Stimulated activated naive CD8-positive, alpha-beta T cell treated with anti-CD3 and anti-CD28 coated beads, Interleukin-15, Interleukin-2, amounts not matched to agents 100 U/mL and 50 U/mL, for 24 hours (primary cell): ENCODE data around the gene ANGPTL5.
"Not testable (repeated sequence)": the region's sequence is repeated elsewhere in the genome, so short reads cannot be mapped to it uniquely, and the experiment has no call there.

Source experiments
- ATAC-seq: fragments of 150-1000 bp; cut with Tn5 transposase; one replicate; pipeline ENCODE4 v1.10.0; 2021
- DNase-seq: peaks from one replicate; pipeline ENCODE4 v3.0.0; 2021

The ANGPTL5 gene

GRCh38 chr11:101885631-101886030, 30.7 kb downstream of the ANGPTL5 start:
- ATAC-seq (no peak), DNase-seq (no peak)

- no peak for ATAC-seq
- no peak for DNase-seq
Observed at GRCh38 chr11:101881586-101881985, 34.7 kb downstream of the ANGPTL5 start.

GRCh38 chr11:101880222-101880621, 36.1 kb downstream of the ANGPTL5 start:
- DNase-seq (no peak), ATAC-seq (no peak)

GRCh38 chr11:101872171-101872882, 44.0 kb downstream of the ANGPTL5 start:
- ATAC-seq = no peak
- no peak for DNase-seq

- no peak for DNase-seq
- ATAC-seq = no peak
Observed at GRCh38 chr11:101870510-101870909, 45.8 kb downstream of the ANGPTL5 start.

GRCh38 chr11:101867951-101868350, 48.4 kb downstream of the ANGPTL5 start:
- DNase-seq = no peak
- ATAC-seq = no peak

GRCh38 chr11:101866619-101867491, 49.5 kb downstream of the ANGPTL5 start:
- DNase-seq = no peak
- no peak for ATAC-seq

- DNase-seq (no peak), ATAC-seq (no peak)
Observed at GRCh38 chr11:101864098-101864497, 52.2 kb downstream of the ANGPTL5 start.

GRCh38 chr11:101863361-101863760, 53.0 kb downstream of the ANGPTL5 start:
- DNase-seq = no peak
- no peak for ATAC-seq

- ATAC-seq (no peak), DNase-seq (no peak)
Observed at GRCh38 chr11:101862391-101863233, 53.7 kb downstream of the ANGPTL5 start.

- ATAC-seq = peak; percentile 80
- DNase-seq = peak; percentile 7
Observed at GRCh38 chr11:101860696-101861427, 55.5 kb downstream of the ANGPTL5 start.

- DNase-seq = not testable (repeated sequence)
Observed at GRCh38 chr11:101852260-101852659, 64.1 kb downstream of the ANGPTL5 start.

GRCh38 chr11:101848262-101848661, 68.1 kb downstream of the ANGPTL5 start:
- ATAC-seq (no peak), DNase-seq (no peak)

More at GRCh38 chr11:101852260-101852659, 64.1 kb downstream of the ANGPTL5 start:
- not testable (repeated sequence) for ATAC-seq

GRCh38 chr11:101844608-101845007, 71.7 kb downstream of the ANGPTL5 start:
- ATAC-seq = no peak

GRCh38 chr11:101840704-101841103, 75.6 kb downstream of the ANGPTL5 start:
- DNase-seq (no peak), ATAC-seq (no peak)

More at GRCh38 chr11:101844608-101845007, 71.7 kb downstream of the ANGPTL5 start:
- DNase-seq = no peak
